Osteoblast (primary cell): Measurements from ENCODE around the gene CHDH. TPM values are rescaled to one million over a fixed set of nuclear protein-coding genes. Genes with fewer than 3 reads are reported as not detected.

Experiments used
- DNase-seq: peaks from one replicate; pipeline ENCODE4 v3.0.0; 2011; ENCODE audit warnings: low spot score, mixed read lengths; ENCODE audit not compliant: insufficient read length; ENCODE audit errors: missing footprints
- H2AFZ ChIP-seq: 2 replicates; pipeline ENCODE4 v1.6.0; 2011; ENCODE audit warnings: mild to moderate bottlenecking, low read length
- H3K27ac ChIP-seq: 2 replicates; pipeline ENCODE4 v1.5.1; 2011; ENCODE audit warnings: mild to moderate bottlenecking, low read depth, low read length, moderate library complexity
- H3K27me3 ChIP-seq: 2 replicates; pipeline ENCODE4 v1.6.0; 2012; ENCODE audit warnings: mild to moderate bottlenecking, control low read depth, inconsistent platforms, low read length, moderate library complexity; ENCODE audit not compliant: insufficient read depth
- H3K36me3 ChIP-seq: 2 replicates; pipeline ENCODE4 v1.5.1; 2011; ENCODE audit warnings: mild to moderate bottlenecking, low read length, control low read depth, moderate library complexity; ENCODE audit not compliant: insufficient read depth
- H3K4me1 ChIP-seq: 2 replicates; pipeline ENCODE4 v1.5.1; 2011; ENCODE audit warnings: mild to moderate bottlenecking, low read length, control low read depth, moderate library complexity; ENCODE audit not compliant: insufficient read depth
- H3K4me2 ChIP-seq: 2 replicates; pipeline ENCODE4 v1.6.0; 2011; ENCODE audit warnings: mild to moderate bottlenecking, low read length; ENCODE audit not compliant: insufficient read depth
- H3K4me3 ChIP-seq: fragments of 200-600 bp; sonication (generic); 3 replicates; pipeline ENCODE4 v1.5.1; 2012; ENCODE audit warnings: mild to moderate bottlenecking, low read length, inconsistent platforms; ENCODE audit not compliant: insufficient read depth
- H3K79me2 ChIP-seq: 2 replicates; pipeline ENCODE4 v1.6.0; 2012; ENCODE audit warnings: mild to moderate bottlenecking, low read length, control low read depth, inconsistent platforms; ENCODE audit not compliant: insufficient read depth
- H3K9me3 ChIP-seq: 2 replicates; pipeline ENCODE4 v1.5.1; 2011; ENCODE audit warnings: low read depth, low read length, control low read depth
- H4K20me1 ChIP-seq: 2 replicates; pipeline ENCODE4 v1.6.0; 2012; ENCODE audit warnings: mild to moderate bottlenecking, low read length, control low read depth; ENCODE audit not compliant: insufficient read depth
- CTCF ChIP-seq: IDR thresholded peaks from 2 replicates; pipeline ENCODE4 v1.5.1; 2011; ENCODE audit warnings: mild to moderate bottlenecking, low read depth, low read length, moderate library complexity; ENCODE audit errors: extremely low read depth
- total RNA-seq: library from RNA; depleted of rRNA; stranded (reverse); fragments of >200 nt; gene quantifications from 2 replicates; pipeline ENCODE4 v1.2.3, GENCODE V29; 2012

Gene CHDH
- total RNA-seq, 1 donor, result 0.72 TPM

GRCh38 chr3:53830944-53831343 is 15.3 kb downstream of the CHDH start:
- DNase-seq, result no peak
- H3K36me3 ChIP-seq, result no peaks in the 10 kb centered on the region
- H3K79me2 ChIP-seq, result no peaks in the 10 kb centered on the region
- no peaks in the 10 kb centered on the region for H3K4me1 ChIP-seq
- H3K4me2 ChIP-seq, result no peak overlapping the region
- H4K20me1 ChIP-seq, result no peaks in the 10 kb centered on the region
- H3K27me3 ChIP-seq, result no peaks in the 10 kb centered on the region
- TF ChIP-seq CTCF, result no peak
- no peak overlapping the region for H2AFZ ChIP-seq
- H3K4me3 ChIP-seq, result no peak overlapping the region
- no peak overlapping the region for H3K27ac ChIP-seq
- no peaks in the 10 kb centered on the region for H3K9me3 ChIP-seq

GRCh38 chr3:53829605-53830004 is 16.6 kb downstream of the CHDH start:
- H3K4me2 ChIP-seq, result no peak overlapping the region
- DNase-seq, result no peak
- no peak for TF ChIP-seq CTCF

GRCh38 chr3:53828581-53828980 is 17.6 kb downstream of the CHDH start:
- no peak for DNase-seq
- Histone ChIP-seq H3K27ac (no peak overlapping the region), H4K20me1 (no peaks in the 10 kb centered on the region), H3K4me3 (no peak overlapping the region), H3K4me2 (no peak overlapping the region), H2AFZ (no peak overlapping the region), H3K27me3 (no peaks in the 10 kb centered on the region), H3K36me3 (no peaks in the 10 kb centered on the region), H3K79me2 (no peaks in the 10 kb centered on the region), H3K4me1 (no peaks in the 10 kb centered on the region), H3K9me3 (no peaks in the 10 kb centered on the region)
- no peak for TF ChIP-seq CTCF

More at GRCh38 chr3:53829605-53830004, 16.6 kb downstream of the CHDH start:
- no peak overlapping the region for H3K4me3 ChIP-seq
- H2AFZ ChIP-seq, result no peak overlapping the region
- no peaks in the 10 kb centered on the region for H3K4me1 ChIP-seq
- no peaks in the 10 kb centered on the region for H3K9me3 ChIP-seq
- no peaks in the 10 kb centered on the region for H3K36me3 ChIP-seq
- H3K79me2 ChIP-seq, result no peaks in the 10 kb centered on the region
- H3K27ac ChIP-seq, result no peak overlapping the region
- H4K20me1 ChIP-seq, result no peaks in the 10 kb centered on the region
- H3K27me3 ChIP-seq, result no peaks in the 10 kb centered on the region

- Histone ChIP-seq H3K36me3 (no peaks in the 10 kb centered on the region), H3K79me2 (no peaks in the 10 kb centered on the region), H3K27me3 (no peaks in the 10 kb centered on the region), H3K4me2 (no peak overlapping the region), H3K4me1 (no peaks in the 10 kb centered on the region), H3K4me3 (no peak overlapping the region), H3K27ac (no peak overlapping the region), H2AFZ (no peak overlapping the region), H3K9me3 (no peaks in the 10 kb centered on the region), H4K20me1 (no peaks in the 10 kb centered on the region)
- TF ChIP-seq CTCF, result no peak
- no peak for DNase-seq
Measured at GRCh38 chr3:53826048-53826447, 20.2 kb downstream of the CHDH start.
